Measurements from ENCODE around the gene NRP1.

- TF ChIP-seq CTCF (IDR thresholded peaks at IDR 0.05; ENCODE audit: low read depth, low read length, poor library complexity, severe bottlenecking) (no peak), EZH2phosphoT487 (IDR thresholded peaks at IDR 0.05; ENCODE audit: borderline replicate concordance, low read length) (no peak)
Measured at GRCh38 chr10:33302208-33302829, 32.1 kb downstream of the NRP1 start.
